ENCODE results near the gene FCHSD1. TPM values are rescaled to one million over a fixed set of nuclear protein-coding genes. Genes with fewer than 3 reads are reported as not detected.

The FCHSD1 gene
- total and polyA plus RNA-seq, 12 donors, result 1.2 to 6.8 (median 2.8) TPM

GRCh38 chr5:141681695-141682641, 30.8 kb upstream of the FCHSD1 start, which contains the start of gene ARAP3:
ARAP3 (minus strand) TSS chr5:141682230; CDS start chr5:141680486, 1,744 bp downstream.
- 3% methylated on average over 75 to 77 of the region's 77 CpGs for WGBS, 2 donors
- no peaks in the 10 kb centered on the region for H3K9me3 ChIP-seq
- ATAC-seq, result peak; percentile 85 to 95 (median 87)
- peaks cover 2 to 74% (median 38%) of the 10 kb centered on the region in 9 donors for H3K4me1 ChIP-seq
- intact Hi-C loops (cut with DNase I), result loop anchor here in 1 of 10 donors (5.0 kb wide), 1 partner anchor 200 kb away; no protein-coding TSS in a partner anchor
- H3K27me3 ChIP-seq, result no peaks in the 10 kb centered on the region
- peak within 1 kb of the TSS; percentile 18 to 68 (median 58) for H3K4me3 ChIP-seq
- H3K36me3 ChIP-seq, result peaks cover 0 to 26% (median 0%) of the 10 kb centered on the region in 9 donors
- TF ChIP-seq CTCF (IDR thresholded peaks at IDR 0.05), result no peak
- DNase-seq, result peak; percentile 88 to 90
- peak within 1 kb of the TSS; percentile 76 to 96 (median 90) for H3K27ac ChIP-seq

- H3K36me3 ChIP-seq, result peaks cover 0 to 33% (median 0%) of the 10 kb centered on the region in 9 donors
- H3K4me3 ChIP-seq, result peak overlapping the region; percentile 18 to 68 (median 58)
- intact Hi-C loops (cut with DNase I), result loop anchor here in 1 of 10 donors (5.0 kb wide), 1 partner anchor 201 kb away; no protein-coding TSS in a partner anchor
- DNase-seq, result no peak
- WGBS, 2 donors, result 56 to 61% methylated on average over 2 of the region's 2 CpGs
- H3K9me3 ChIP-seq, result no peaks in the 10 kb centered on the region
- no peak for ATAC-seq
- no peaks in the 10 kb centered on the region for H3K27me3 ChIP-seq
- peak overlapping the region; percentile 76 to 96 (median 90) for H3K27ac ChIP-seq
- no peak for TF ChIP-seq CTCF (IDR thresholded peaks at IDR 0.05)
- peaks cover 2 to 74% (median 39%) of the 10 kb centered on the region in 9 donors for H3K4me1 ChIP-seq
Observed at GRCh38 chr5:141681295-141681694, 30.1 kb upstream of the FCHSD1 start.

- TF ChIP-seq CTCF (IDR thresholded peaks at IDR 0.05), result no peak
- Histone ChIP-seq H3K9me3 (no peaks in the 10 kb centered on the region), H3K4me1 (peaks cover 2 to 75% (median 39%) of the 10 kb centered on the region in 9 donors), H3K4me3 (peak overlapping the region in 9 of 10 donors; percentile 42 to 68 (median 59)), H3K36me3 (peaks cover 0 to 38% (median 0%) of the 10 kb centered on the region in 9 donors), H3K27me3 (no peaks in the 10 kb centered on the region), H3K27ac (peak overlapping the region; percentile 76 to 96 (median 90))
- peak; percentile 60 to 87 (median 78) for ATAC-seq
- 43 to 49% methylated on average over 6 of the region's 6 CpGs for WGBS, 2 donors
- intact Hi-C loops (cut with DNase I), result loop anchor here in 1 of 10 donors (5.0 kb wide), 1 partner anchor 202 kb away; no protein-coding TSS in a partner anchor
- peak; percentile 68 to 88 for DNase-seq
Observed at GRCh38 chr5:141680751-141681201, 29.6 kb upstream of the FCHSD1 start.

GRCh38 chr5:141680178-141680577, 29.0 kb upstream of the FCHSD1 start:
- TF ChIP-seq CTCF (IDR thresholded peaks at IDR 0.05), result no peak
- no peak for ATAC-seq
- 63 to 77% methylated on average over 16 of the region's 16 CpGs for WGBS, 2 donors
- no peaks in the 10 kb centered on the region for H3K9me3 ChIP-seq
- DNase-seq, result no peak
- H3K4me1 ChIP-seq, result peaks cover 2 to 75% (median 39%) of the 10 kb centered on the region in 9 donors
- peak overlapping the region in 9 of 10 donors; percentile 17 to 68 (median 59) for H3K4me3 ChIP-seq
- H3K27ac ChIP-seq, result peak overlapping the region; percentile 59 to 96 (median 90)
- intact Hi-C loops (cut with DNase I), result loop anchor here in 1 of 10 donors (5.0 kb wide), 1 partner anchor 202 kb away; no protein-coding TSS in a partner anchor
- peaks cover 0 to 44% (median 0%) of the 10 kb centered on the region in 9 donors for H3K36me3 ChIP-seq
- no peaks in the 10 kb centered on the region for H3K27me3 ChIP-seq

Data from heart right ventricle (tissue), 16 donors.